Stimulated activated CD8-positive, alpha-beta memory T cell treated with anti-CD3 and anti-CD28 coated beads, Interleukin-4, amount 100 ng/mL, for 24 hours (primary cell): Measurements from ENCODE around the gene DNAAF3.
A peak's percentile ranks its signal among the peaks of the same experiment; 100 is the strongest.

Experiments used
- DNase-seq: peaks from one replicate; pipeline ENCODE4 v3.0.0-alpha.2; 2020; ENCODE audit warnings: low read depth

DNAAF3 gene

GRCh38 chr19:55116232-55116858 lies 50.1 kb downstream of the DNAAF3 start:
- DNase-seq = peak; percentile 34

- DNase-seq = no peak
These were observed 50.9 kb downstream of the DNAAF3 start for GRCh38 chr19:55115446-55116065.

GRCh38 chr19:55114566-55115145 lies 51.8 kb downstream of the DNAAF3 start:
- no peak for DNase-seq

GRCh38 chr19:55113570-55114039 lies 52.8 kb downstream of the DNAAF3 start:
- DNase-seq = no peak

GRCh38 chr19:55112777-55113569 lies 53.4 kb downstream of the DNAAF3 start:
- no peak for DNase-seq

GRCh38 chr19:55112246-55112776 lies 54.1 kb downstream of the DNAAF3 start:
- no peak for DNase-seq

GRCh38 chr19:55111238-55111831 lies 55.1 kb downstream of the DNAAF3 start:
- no peak for DNase-seq

- no peak for DNase-seq
These were observed 56.7 kb downstream of the DNAAF3 start for GRCh38 chr19:55109527-55110291.
